GM19468 (cell line): ENCODE results near the gene MT2A.
A peak's percentile ranks its signal among the peaks of the same experiment; 100 is the strongest.
"Not testable (repeated sequence)": the region's sequence is repeated elsewhere in the genome, so short reads cannot be mapped to it uniquely, and the experiment has no call there.

Experiments used
- ATAC-seq: cut with Tn5 transposase; IDR thresholded peaks from one replicate; pipeline ENCODE4 v1.9.1; 2021; ENCODE audit warnings: mild to moderate bottlenecking, moderate library complexity, moderate number of reproducible peaks; ENCODE audit not compliant: unreplicated experiment; ENCODE audit errors: extremely low read depth

Gene MT2A

DNA sequence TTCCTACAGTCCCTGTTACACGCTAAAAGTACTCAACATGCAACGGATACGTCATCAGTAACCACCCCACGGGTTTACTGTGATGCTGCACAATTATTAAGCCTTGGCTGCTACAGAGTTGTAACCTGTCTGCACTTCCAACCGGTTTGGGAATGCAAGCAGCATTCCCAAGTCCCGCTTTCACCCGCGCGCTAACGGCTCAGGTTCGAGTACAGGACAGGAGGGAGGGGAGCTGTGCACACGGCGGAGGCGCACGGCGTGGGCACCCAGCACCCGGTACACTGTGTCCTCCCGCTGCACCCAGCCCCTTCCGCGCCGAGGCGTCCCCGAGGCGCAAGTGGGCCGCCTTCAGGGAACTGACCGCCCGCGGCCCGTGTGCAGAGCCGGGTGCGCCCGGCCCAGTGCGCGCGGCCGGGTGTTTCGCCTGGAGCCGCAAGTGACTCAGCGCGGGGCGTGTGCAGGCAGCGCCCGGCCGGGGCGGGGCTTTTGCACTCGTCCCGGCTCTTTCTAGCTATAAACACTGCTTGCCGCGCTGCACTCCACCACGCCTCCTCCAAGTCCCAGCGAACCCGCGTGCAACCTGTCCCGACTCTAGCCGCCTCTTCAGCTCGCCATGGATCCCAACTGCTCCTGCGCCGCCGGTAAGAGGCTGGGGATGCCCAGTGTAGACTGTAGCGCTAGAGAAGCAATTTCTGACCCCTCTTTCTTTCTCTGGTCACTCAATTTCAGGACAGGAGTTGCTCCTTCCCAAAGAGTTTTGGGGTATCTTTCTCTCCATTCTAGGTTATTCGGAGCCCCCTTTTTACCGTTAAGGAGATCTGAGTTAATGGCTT is at the start of gene MT2A:
Gene MT2A (plus strand): TSS at position 542 of the 833 bp plus-strand sequence. CDS start 72 bp downstream, at position 614.
- peak; percentile 89 for ATAC-seq

- no peak for ATAC-seq
Observed at GRCh38 chr16:56559109-56559508, 49.3 kb upstream of the MT2A start.

DNA sequence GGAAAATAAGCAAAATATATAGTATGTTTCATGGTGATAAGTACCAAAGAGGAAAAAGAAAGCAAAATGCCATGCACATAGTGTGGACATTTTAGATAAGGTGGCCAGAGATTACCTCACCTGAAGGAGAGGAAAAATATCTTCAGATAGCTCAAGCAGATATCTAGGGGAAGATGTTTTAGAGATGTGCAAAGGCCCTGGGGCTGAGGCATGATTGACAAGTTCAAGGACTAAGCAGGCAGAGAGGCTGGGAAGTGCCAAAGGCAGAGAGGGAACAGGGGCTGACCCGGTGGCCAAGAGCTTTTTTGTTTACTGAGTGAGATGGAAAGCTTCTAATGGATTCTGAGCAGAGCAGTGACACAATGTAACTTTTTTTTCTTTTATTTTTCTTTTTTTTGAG is 47.9 kb upstream of the MT2A start:
- no peak for ATAC-seq

DNA sequence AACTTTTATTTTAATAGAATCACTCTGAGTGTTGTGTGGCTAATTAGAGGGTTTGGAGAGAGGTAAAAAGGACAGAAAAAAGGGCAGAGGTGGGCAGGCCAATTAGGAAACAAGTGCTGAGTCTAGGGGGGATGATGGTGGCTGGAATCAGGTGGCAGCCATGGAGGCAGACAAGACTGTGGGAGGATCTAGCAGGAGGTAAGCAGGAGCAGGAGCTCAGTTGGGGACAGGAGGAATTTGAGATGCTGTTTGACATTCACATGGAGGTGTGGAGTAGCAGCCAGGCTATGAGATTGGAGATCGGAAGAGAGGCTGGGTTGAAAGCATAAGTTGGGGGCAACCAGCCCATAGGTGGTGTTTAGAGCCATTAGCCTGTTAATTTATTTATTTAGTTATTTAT is 47.3 kb upstream of the MT2A start:
- no peak for ATAC-seq

DNA sequence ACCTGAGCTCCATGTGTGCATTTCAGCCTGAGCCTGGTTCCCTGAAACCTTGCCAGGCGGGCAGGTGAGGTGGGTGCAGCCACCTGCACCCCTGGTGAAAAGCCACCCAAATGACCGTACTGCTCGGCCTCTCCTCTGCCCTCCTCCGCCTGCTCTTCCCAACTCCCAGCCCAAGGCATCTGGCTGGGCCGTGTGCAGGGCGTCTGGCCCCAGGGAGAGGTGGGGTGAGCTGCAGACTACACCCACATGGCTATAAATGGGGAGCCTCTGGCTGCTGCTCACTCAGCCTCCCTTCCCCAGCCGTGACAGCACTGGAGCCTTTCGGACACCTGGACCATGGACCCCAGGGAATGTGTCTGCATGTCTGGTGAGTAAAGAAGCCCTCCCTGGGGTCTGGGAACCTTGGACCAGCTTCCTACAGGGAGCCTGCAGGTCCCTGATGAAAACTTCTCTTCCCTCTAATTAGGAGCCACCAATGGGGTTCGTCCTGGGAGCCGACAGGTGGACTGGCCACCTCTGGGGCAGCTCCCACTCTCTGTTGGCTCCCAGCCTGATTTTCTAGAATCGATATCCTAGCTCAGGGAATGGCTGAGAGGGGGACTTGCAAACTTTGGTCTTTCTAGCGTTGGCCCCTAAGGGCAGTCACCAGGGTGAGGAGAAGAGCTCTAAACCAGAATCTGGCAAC is 43.4 kb upstream of the MT2A start, which contains the start of gene MT4:
Gene MT4 (plus strand): TSS at position 281 of the 685 bp plus-strand sequence. CDS start 56 bp downstream, at position 337.
- no peak for ATAC-seq

GRCh38 chr16:56569971-56570370 is 38.4 kb upstream of the MT2A start:
- no peak for ATAC-seq

DNA sequence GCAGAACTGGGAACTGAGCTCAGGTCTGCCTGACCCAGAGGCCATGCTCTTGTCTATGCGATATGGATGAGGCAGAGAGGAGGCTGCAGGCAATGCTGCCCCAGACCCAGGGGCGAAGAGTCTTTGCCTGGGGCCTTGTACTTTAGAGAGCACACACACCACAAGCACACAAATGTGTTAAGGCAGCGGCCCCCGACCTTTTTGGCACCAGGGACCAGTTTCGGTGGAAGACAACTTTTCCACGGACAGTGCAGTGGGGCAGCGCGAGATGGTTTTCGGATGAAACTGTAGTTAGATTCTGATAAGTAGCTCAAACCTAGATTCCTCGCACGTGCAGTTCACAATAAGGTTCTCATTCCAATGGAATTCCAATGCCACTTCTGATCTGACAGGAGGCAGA is 36.9 kb upstream of the MT2A start:
- ATAC-seq, result no peak

GRCh38 chr16:56574625-56575024 is 33.8 kb upstream of the MT2A start:
- no peak for ATAC-seq

DNA sequence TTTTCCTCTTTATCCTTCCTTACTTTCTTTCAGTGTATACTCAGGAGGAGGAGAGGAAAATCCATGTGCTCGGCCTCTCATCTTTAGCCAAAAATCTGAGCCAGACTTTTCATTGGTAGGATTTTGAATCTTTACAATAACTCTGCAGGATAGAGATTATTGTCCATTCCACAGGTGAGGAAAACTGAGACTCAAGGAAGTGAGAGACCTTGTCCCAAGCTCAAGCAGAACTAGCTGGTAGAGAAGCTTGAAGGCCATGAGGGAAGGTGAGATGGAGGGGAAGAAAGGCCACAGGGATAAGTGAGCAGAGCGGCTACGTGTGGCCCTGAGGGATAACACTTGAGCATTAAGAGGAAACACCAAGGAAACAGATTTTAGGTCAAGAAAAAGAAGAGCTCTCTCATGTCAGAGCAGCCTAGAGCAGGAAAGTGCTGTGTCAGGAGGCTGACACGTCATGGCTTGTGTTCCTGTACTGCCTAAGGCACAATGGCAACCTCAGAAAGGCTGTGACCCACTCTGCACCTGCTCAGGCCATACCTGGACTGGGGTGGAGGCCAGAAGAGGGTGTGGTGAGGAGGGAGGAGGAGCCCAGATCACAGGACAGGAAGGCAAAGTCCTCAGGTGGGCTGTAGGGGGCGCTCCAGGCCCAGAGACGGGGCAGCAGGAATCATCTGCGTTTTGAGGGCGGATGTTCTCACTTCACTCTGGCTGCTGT is 31.6 kb upstream of the MT2A start:
- ATAC-seq, result no peak

DNA sequence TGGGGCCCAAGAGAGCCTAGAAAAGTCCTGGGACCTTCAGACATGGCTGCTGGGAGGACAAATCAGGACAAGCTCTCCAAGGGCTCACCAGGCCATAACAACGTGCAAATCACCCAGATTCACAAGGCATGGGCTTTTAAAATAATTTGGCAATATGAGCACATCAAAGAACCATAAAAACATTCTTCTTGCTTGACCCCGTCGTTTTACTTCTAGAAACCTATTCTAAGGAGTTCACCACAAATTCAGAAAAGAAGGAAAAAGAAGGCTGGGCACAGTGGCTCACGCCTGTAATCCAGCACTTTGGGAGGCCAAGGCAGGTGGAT is 31.1 kb upstream of the MT2A start:
- no peak for ATAC-seq

DNA sequence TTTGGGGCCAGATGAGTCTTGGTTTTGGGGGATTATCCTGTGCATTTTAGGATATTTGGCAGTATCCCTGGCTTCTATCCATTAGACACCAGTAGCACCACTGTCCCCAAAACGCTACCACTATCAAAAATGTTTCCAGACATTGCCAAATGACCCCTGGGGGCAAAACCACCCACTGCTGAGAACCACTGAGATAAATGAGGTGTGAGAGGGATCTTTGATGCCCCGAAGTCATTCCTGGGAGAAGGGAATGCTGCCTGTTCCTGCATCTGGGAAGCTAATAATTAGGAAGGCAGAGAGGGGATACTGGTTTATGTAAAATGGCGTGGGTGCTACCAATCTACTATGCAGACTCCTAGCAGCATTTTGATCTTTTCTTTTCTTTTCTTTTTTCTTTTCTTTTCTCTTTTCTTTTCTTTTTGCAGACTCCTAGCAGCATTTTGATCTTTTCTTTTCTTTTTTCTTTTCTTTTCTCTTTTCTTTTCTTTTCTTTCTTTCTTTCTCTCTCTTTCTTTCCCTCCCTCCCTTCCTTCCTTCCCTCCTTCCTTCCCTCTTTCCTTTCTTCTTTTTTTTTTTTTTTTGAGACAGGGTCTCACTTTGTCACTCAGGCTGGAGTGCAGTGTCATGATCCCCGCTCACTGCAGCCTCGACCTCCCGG is 27.9 kb upstream of the MT2A start:
- no peak for ATAC-seq

- ATAC-seq, result not testable (repeated sequence)
Observed at GRCh38 chr16:56582911-56583310, 25.5 kb upstream of the MT2A start.

DNA sequence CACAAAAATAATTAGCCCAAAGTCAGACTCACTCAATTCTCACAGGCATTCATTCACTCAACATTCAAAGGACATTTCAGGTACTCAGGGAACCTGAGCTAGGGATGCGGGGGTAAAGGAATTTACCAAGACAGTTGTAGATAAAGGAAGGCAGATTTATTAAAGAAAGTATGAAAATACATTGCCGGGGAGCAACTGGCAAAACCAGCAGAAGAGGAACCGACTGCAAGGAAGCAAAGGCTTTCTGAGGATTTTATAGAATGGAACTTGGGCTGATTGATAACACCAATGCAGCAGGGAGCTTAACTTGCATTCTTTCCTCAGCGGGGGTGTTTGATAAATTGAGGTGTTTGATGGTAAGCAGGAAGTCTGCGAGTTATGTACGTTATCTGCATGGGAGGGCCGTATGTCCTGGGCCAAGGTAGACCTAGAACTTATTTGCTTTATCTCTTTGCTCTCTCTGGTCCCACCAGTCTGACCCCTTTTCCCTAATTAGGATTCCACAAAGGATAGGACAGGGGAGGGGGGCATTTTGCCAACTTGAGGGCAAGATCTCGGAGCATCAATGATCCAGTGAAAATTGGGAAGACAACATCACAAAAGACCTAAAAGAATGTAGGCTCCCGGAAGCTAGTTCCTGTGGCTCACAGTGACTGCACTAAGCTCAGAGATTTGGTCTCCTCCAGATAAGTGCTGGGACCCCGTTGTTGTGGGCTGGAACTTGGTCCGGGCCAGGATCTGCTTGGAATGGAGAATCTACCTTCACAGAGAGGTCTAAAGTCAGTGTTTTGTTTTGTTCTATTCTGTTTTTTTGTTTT is 24.8 kb upstream of the MT2A start:
- ATAC-seq, result no peak

- ATAC-seq, result no peak
Observed at GRCh38 chr16:56584276-56584675, 24.1 kb upstream of the MT2A start.

- no peak for ATAC-seq
Observed at GRCh38 chr16:56588781-56589140, 19.6 kb upstream of the MT2A start.

GRCh38 chr16:56589141-56590039 is 19.0 kb upstream of the MT2A start, which contains the start of gene MT3:
Gene MT3 (plus strand): TSS chr16:56589528. CDS start chr16:56589591, 63 bp downstream.
- ATAC-seq, result no peak

- ATAC-seq, result no peak
Observed at GRCh38 chr16:56591377-56592060, 16.9 kb upstream of the MT2A start.
